Measurements from ENCODE around the gene PPHLN1. TPM values are rescaled to one million over a fixed set of nuclear protein-coding genes. Genes with fewer than 3 reads are reported as not detected.

The PPHLN1 gene
- total RNA-seq, 2 experiments from 2014 or later, result 76.5 to 76.9 TPM

DNA sequence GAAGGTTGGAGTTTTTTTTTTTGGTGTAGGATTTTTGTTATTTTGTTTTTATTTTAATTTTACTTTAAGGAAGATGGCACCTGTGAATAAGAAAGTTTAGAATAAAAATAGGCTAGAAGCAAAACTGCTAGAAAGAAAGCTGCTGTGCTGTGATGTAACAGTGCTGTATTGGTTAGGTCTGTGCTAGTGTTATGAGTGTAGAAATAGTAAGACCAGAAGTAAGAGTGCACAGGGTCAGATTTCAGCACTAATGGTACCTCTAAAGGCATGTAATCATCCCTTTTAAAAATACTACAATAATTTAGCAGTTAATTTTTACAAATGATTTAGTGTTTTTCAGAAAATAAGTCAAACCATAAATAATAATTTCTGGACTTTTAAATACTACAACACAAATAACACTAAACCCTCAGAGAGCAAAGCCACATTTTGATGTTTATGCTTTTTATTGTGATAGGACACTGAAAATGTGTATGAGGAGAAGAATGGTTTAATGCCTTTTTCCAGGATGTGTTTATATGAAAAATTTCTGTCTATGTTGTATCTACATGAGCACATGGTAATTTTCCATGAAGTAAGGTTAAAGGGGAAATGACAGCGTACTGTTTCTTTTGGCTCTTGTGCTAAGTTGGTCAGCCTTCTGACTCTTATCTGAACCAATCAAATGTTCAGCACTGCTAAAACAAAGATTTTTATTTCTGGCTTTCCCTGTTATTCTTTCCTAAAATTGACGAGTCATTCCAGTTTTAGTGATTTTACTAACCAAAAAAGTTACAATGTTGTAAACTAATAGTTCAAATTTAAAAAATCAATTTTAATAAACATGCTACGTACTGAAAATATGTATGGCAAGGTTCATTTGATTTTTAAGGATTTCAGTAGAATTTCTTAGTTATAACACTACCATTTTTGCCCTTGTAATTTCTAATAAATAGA is 96.1 kb downstream of the PPHLN1 start:
- ChIA-PET CTCF (no interaction called here), POLR2A (no interaction called here)

DNA sequence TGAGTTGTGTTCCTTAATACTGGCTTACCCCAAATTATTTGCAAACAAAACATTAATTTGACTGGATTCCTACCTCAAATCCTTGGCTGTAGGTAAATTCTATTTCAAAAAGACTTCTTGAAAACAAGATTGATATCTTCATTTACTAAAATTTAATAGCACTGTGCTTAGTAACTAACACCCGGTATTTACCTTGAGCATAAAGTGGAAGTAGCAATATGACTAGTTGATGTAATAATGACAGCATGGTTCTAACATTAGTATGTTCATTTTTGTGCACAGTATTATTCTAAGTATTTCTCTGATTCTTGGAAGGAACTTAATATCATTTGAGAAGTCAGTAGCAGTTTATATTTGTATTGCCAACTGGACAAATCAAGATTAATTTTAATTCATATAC is 96.8 kb downstream of the PPHLN1 start:
- POLR2A ChIA-PET, result no interaction called here
- CTCF ChIA-PET, result no interaction called here

DNA sequence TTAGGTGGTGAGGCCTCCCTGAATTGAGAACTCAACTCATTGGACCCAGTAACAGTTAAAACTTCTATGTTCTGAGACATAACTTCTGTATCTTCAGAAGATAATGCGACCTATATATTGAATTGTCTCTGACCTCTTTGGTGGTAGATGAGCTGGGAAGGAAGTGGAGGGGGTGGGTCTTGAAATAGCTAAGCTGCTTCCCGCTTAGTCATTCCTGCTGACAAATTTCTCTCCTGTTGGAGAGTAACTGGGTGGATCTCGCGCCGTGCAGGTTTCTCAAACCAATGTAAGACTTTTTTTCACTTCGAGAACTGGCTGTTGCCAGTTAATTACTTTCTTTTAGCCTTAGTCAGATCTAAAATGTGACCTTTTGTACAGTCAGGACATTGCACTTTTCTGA is 100.8 kb downstream of the PPHLN1 start:
- POLR2A ChIA-PET, result no interaction called here

DNA sequence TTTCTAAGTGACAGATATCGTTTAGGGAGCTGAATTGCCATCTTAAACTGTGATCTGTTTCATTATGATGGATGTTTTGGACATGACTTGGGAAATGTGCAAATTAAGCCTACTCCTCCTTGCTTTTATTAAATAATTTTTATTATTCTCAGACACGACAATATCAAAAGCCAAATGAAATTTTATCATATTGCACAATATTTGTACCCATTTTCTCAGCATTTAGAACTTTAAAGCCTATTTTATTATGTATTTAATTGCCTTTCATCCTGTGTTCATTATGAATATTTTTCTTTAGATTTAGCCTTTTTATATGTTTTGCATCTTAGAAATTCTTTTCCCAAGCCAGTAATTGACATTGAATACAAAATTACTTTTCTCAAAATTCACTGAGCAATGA is 102.9 kb downstream of the PPHLN1 start:
- POLR2A ChIA-PET, result no interaction called here

More for the DNA sequence above, 100.8 kb downstream of the PPHLN1 start:
- CTCF ChIA-PET, result no interaction called here

DNA sequence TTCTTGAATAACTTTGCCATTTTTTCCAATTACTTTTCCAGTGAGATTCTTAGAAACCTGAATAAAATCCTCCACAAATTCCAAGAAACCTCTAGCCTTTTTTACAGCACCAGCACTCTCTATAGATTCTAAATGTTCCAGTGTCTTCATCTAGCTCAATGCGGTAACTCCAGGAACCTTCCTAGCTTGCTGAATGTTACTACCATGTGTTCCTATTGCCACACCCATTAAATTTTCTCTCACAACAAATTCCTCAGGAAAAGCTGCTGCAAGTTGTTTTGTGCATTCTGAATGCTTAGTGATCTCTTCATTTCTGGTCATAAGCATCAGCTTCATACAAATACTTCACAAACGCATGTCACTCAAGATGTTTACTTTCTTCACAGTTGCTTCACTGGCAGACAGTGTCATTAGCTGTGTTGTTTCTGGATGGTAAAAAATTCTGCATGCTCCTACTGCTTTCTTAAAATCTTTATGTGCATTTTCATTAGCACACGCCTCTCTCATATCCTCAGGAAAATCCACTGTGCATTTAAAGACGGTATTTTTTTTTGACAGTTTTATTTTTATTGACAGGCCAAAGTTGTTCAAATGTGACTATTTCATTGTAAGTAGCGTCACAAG is 106.7 kb downstream of the PPHLN1 start:
- POLR2A ChIA-PET, result no interaction called here
- CTCF ChIA-PET, result no interaction called here

More for the DNA sequence above, 102.9 kb downstream of the PPHLN1 start:
- CTCF ChIA-PET, result no interaction called here

DNA sequence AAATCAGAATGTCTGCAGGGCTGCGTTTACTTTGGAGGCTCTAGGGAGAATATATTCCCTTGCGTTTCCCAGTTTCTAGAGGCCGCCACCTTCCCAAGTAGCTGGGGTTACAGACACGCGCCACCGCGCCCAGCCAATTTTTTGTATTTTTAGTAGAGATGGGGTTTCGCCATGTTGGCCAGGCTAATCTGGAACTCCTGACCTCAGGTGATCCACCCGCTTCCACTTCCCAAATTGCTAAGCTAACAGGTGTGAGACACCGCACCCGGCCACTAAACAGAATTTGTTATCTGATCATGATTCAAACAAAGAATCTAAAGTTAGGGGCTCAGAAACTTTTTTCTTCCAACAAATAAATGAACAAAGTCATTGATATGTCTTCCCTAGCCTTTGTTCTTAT is 114.6 kb downstream of the PPHLN1 start:
- CTCF ChIA-PET, result no interaction called here
- POLR2A ChIA-PET, result no interaction called here

DNA sequence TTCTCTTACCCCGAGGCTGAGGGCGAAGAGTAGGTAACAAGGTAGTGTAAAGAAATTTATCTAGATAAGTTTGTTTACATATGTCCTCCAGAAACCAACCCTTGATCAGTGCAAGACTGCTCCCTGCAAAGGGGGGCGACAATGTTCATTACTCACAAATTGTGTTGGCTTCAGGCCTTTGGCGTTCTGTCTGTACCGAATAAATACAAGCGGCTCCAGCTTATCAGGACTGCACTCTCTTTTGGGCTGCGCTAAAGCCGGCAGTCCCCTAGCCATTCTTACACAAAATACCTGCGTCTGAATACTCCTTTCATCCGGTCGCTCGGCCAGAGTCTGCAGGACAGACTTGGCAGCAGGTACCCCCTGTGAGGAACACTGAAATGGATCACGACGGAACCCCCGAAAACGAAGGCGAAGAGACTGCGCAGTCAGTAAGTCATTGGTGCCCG is 116.4 kb downstream of the PPHLN1 start:
- POLR2A ChIA-PET, result no interaction called here
- CTCF ChIA-PET, result no interaction called here

DNA sequence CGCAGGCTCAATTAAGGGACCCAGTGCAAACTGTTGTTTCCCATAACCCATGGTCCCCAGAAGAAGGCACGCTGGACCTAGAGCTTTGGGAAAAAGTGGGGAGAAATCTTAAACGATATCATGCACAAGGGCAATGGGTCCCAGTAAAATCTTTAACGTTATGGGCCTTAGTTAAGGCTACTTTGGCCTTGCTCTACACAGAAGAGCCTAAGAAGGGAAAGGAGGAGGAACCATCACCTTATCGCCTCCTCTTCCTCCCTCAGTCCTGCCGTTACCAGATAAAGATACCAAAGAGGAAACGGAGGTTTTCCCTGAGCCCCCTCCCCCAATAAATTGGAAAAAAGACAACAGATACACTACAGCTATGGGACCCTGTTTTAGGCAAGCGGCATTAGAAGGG is 116.9 kb downstream of the PPHLN1 start:
- ChIA-PET CTCF (no interaction called here), POLR2A (no interaction called here)

DNA sequence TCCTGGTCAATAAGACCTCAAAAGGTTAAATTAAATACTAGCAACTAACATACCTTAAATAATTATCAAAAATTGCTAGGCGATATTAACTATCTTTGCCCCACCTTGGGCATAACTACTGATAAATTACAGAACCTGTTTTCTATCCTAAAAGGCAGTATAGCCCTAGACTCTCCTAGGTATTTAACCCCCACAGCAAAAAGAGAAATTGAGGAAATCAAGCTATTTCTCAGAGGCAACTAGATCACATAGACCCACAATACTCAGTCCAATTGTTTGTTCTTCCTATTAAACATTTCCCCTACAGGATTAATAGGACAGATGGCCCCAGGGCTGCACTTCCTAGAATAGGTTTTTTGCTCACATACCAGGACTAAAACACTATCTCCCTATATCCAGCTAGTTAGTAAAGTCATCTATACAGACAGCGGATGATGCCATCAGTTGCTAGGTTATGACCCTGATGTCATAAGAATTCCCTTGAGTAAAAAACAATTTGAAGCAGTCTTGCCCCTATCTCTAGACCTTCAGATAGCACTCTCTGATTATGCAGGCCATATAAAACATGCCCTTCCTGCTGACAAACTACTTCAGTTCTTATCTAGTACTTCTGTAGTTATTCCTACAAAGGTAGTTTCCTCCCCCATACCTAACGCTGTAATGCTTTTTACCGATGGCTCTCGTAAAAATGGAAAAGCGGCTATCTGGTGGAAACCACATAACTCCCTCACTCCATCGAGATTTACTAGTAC is 118.4 kb downstream of the PPHLN1 start:
- CTCF ChIA-PET, result no interaction called here
- POLR2A ChIA-PET, result no interaction called here

DNA sequence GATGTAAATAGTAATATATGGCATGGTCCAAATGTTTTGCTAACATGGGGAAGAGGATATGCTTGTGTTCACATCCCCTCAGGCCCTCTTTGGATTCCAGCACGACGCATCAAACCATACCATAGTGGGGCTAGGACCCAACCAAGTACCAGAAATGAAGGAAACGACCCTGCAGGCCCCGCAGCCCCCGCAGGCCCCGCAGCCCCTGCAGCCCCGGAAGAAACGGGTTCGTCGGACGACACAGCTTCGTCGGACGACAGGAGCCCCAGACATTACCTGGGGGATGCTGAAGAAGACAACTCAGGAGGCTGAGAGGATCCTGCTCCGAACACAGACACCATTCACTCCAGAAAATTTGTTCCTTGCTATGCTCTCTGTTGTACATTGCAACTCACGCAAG is 119.9 kb downstream of the PPHLN1 start:
- POLR2A ChIA-PET, result no interaction called here

DNA sequence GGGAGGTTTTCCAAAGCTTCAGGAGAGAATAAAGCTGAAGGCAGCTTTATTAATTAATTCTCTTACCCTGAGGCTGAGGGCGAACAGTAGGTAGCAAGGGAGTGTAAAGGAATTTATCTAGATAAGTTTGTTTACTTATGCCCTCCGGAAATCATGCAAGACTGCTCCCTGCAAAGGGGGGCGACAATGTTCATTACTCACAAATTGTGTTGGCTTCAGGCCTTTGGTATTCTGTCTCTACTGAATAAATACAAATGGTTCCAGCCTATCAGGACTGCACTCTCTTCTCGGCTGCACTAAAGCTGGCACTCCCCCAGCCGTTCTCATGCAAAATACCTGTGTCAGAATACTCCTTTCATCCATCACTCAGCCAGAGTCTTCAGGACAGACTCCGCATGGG is 120.8 kb downstream of the PPHLN1 start:
- ChIA-PET CTCF (no interaction called here), POLR2A (interaction anchor here (0.6 kb wide), 1 partner anchor 69 kb away, joined by 3 read pairs; no protein-coding TSS in a partner anchor)

More for the DNA sequence above, 119.9 kb downstream of the PPHLN1 start:
- CTCF ChIA-PET, result no interaction called here

DNA sequence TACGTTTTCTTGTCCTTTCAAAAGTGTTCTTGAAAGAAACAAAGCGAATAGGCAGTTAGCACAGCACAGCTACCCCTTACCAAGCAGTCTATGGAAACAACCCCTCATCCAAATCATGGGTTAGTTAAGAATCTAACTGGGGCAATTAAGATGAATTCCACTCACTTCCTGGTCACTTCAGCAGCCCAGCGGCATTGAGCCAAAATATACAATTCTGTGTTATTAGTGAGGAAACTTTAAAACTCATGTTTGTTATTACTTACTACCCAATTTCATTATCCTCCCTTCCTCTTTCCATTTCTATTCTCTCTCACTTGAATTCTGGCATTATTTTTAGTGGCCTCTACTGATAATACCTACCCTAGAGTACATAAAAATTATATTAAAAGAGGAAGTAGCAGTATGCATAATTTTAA is 121.4 kb downstream of the PPHLN1 start:
- ChIA-PET POLR2A (no interaction called here), CTCF (no interaction called here)

DNA sequence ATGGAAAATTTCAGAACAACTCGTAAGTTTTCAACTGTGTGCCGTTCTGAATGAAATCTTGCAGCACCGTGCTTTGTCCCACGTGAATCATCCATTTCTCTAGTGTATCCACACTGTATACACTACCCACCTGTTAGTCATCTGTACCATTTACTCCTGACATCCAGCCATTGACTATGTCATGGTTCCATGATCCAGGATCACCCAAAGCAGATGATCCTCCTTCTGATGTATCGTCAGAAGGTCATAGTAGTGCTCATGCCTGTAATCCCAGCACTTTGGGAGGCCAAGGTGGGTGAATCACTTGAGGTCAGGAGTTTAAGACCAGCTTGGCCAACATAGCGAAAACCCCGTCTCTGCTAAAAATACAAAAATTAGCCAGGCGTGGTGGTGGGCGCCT is 122.9 kb downstream of the PPHLN1 start:
- CTCF ChIA-PET, result no interaction called here
- POLR2A ChIA-PET, result no interaction called here

DNA sequence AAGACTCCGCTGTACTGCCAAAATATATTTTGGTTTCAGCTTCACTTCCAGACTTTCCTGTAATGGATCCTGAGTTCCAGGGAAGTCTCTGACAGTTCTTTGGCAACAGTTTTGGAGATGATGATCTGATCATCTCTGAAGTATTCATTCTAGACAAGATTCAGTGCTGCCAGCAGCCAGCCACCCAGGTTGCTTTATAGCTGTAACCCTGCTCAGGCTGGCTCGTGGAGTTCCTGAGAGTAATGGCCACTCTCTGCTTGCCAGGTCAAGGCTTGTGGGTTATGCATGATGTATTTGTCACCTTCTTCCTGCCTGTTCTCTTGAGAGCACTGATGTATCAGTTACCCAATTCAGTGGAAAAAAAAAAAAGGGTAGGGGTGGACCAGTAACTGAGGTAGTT is 124.3 kb downstream of the PPHLN1 start:
- ChIA-PET CTCF (no interaction called here), POLR2A (no interaction called here)

DNA sequence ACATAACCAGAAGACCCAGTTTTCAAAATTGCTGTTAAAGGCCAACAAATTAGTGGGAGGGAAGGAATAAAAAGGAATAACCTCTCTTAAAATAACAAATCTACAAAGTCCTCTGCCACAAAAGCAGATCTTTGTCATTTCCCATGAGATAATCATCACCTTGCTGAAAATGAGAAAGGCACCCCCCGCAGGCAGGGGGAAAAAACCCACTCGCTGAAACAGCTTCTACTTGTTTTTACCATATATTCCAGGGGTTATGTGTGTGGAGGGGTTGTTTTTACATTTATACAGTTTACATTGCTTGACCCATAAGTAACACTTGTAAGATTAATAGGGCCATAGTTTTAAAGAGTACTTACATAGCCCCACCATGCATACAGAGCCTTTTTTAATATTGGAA is 132.6 kb downstream of the PPHLN1 start:
- POLR2A ChIA-PET, result no interaction called here
- CTCF ChIA-PET, result no interaction called here

DNA sequence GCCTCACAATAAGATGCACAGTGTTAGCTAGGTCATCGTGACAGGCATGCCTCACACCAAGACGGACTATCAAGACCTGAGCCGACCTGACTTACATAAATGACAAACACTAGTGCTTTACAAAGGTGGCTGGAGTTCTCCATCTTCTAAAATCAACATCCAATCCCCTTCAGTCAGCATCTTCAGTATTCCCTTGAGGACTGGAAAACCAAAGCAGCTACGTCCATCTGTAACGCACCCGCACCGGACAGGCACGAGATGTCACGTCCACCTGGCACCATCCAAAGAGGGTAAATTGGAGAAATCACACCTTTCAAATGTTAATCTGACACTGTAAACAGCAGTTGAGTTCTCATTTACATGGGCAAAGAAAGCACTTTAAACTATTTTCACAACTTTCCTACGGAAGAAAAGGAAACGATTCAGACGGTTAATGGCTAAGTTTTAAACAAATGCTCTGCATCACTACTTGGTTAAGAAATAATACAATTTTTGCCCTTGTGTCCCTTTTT is 133.4 kb downstream of the PPHLN1 start:
- CTCF ChIA-PET, result no interaction called here
- POLR2A ChIA-PET, result no interaction called here

DNA sequence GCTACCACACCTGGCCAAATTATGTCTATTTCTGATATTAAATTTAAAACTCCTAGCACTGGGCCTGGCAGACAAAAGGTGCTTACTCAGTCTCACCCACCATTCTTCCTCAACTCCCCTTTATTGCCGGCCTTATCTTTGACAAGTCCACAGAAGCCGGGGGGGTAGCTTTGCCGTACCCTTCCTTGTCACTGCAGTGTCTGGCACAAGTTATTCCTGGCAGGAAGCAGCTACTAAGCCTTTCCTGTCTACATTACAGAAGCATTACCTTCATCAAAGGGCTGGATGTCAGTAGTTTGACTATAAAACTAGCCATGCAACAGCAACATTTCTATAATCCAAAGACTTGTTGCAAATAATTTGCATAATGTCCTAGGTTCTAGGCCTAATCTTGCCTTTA is 136.5 kb downstream of the PPHLN1 start:
- ChIA-PET CTCF (no interaction called here), POLR2A (no interaction called here)

DNA sequence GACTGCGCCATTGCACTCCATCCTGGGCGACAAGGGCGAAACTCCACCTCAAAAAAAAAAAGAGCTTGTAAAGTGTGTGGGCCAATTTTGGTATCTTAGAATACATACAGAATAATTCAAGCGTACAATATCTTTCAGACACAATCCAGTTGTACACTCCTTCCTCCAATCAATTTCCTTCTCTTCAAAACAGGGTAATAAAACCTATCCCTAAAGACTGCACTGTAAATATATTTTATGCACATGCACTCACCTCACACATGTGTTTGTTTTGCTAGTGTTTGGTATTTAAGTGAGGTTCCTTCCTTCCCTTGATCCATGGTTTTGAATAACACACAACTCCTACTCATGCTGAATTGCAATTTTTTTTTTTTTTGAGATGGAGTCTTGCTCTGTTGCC is 137.7 kb downstream of the PPHLN1 start:
- POLR2A ChIA-PET, result interaction anchor here (0.7 kb wide), 1 partner anchor 337 kb away, joined by 7 read pairs; no protein-coding TSS in a partner anchor
- CTCF ChIA-PET, result no interaction called here

DNA sequence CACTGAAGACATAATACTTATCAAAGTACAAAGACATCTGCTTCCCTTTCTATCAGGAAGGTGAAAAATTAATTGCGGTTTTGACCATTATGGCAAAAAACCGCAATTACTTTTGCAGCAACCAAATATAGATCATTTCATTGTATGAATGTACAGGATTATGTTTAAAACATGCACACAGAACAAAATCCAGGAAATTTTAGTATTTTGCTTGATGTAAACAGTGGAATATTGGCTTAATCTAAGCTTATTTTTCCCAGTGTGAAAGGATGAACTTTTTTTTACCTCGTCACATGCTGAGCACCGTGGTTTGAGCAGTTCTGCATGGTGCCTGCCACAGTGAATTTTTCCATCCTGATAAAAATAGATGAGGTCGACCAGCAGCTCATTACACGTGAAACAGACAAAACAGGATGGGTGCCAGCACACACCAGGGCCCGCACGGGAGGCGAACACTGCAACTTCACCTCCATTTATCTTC is 142.4 kb downstream of the PPHLN1 start:
- CTCF ChIA-PET, result interaction anchor here (0.6 kb wide), 1 partner anchor 15 kb away, joined by 3 read pairs; no protein-coding TSS in a partner anchor
- POLR2A ChIA-PET, result no interaction called here

DNA sequence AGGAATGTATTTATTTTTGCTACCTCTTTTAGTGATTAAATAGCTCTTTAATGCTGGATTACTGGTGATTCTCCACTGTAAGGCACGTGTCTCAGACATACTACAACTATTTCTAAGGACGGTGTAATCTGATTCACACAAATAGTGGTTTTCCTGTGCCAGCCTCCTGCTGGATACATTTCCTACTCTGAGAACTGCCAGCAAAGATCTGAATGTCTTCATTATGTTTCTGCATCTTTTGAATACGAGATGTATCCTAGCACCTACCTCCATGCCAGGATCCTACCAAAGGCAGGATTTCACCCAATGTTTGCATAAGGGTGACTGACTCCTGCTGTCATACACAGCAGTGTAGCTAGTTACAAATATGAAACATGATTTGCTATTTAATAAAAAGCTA is 143.0 kb downstream of the PPHLN1 start:
- ChIA-PET CTCF (interaction anchor here (2.4 kb wide), 1 partner anchor 14 kb away, joined by 8 read pairs; no protein-coding TSS in a partner anchor), POLR2A (no interaction called here)

Data from activated CD8-positive, alpha-beta memory T cell treated with anti-CD3 and anti-CD28 coated beads for 36 hours (primary cell).